Endothelial cell of umbilical vein (primary cell): ENCODE data around the gene SETBP1. TPM values are rescaled to one million over a fixed set of nuclear protein-coding genes. Genes with fewer than 3 reads are reported as not detected.

Experiments
- BruUV-seq: library from RNA; stranded (reverse); fragments of 400-500 nt; replicated peaks from 2 replicates; lab custom pipeline; 2021; lab: Mats Ljungman, UMichigan
- CTCF ChIA-PET: fragments of 300-600, 350-600 bp; sonication (Branson Sonifier 250); formaldehyde crosslinking; loops from one replicate; lab custom pipeline; 2021; ENCODE audit warnings: antibody characterized with exemption, inconsistent platforms; lab: Charles Lee
- POLR2A ChIA-PET: fragments of 300-600, 350-600 bp; sonication (Branson Sonifier 250); formaldehyde crosslinking; loops from one replicate; lab custom pipeline; 2021; ENCODE audit warnings: antibody characterized with exemption, inconsistent platforms; lab: Charles Lee
- DNase-seq: peaks from one replicate; pipeline ENCODE4 v3.0.0-alpha.2; 2011; ENCODE audit warnings: low read depth, low spot score
- FAIRE-seq: peaks from 2 replicates; lab custom pipeline; 2011; peaks lifted over from hg19 to GRCh38; lab: Jason Lieb, UNC
- H2AFZ ChIP-seq: 2 replicates; pipeline ENCODE4 v1.6.0; 2012; ENCODE audit warnings: low read depth, low read length, control low read depth, inconsistent platforms
- H3K27ac ChIP-seq: 2 replicates; pipeline ENCODE4 v1.5.1; 2011; ENCODE audit warnings: low read depth, mild to moderate bottlenecking, control low read depth, low read length, moderate library complexity; ENCODE audit not compliant: insufficient read depth
- H3K27me3 ChIP-seq, 2 experiments: 2 replicates each; pipeline versions ENCODE4 v1.6.0 to v1.6.1; 2011; ENCODE audit warnings: low read length in 2 of 2, mixed read lengths in 1 of 2; ENCODE audit not compliant: control insufficient read depth in 2 of 2, insufficient read depth in 2 of 2
- H3K36me3 ChIP-seq, 2 experiments: 2 replicates in 1 of 2; 3 replicates in 1 of 2; pipeline ENCODE4 v1.5.1; 2011; ENCODE audit warnings: low read length in 2 of 2, mild to moderate bottlenecking in 1 of 2, moderate library complexity in 1 of 2; ENCODE audit not compliant: control insufficient read depth in 2 of 2, insufficient read depth in 2 of 2; ENCODE audit errors: extremely low read depth in 1 of 2
- H3K4me1 ChIP-seq: 3 replicates; pipeline ENCODE4 v1.5.1; 2011; ENCODE audit warnings: mild to moderate bottlenecking, low read length; ENCODE audit not compliant: control insufficient read depth, insufficient read depth; ENCODE audit errors: extremely low read depth
- H3K4me2 ChIP-seq: 2 replicates; pipeline ENCODE4 v1.6.1; 2011; ENCODE audit warnings: low read length, control low read depth, mixed read lengths; ENCODE audit not compliant: insufficient read depth
- H3K4me3 ChIP-seq, 3 experiments: fragments of 200-600 bp in 1 of 3; sonication (generic), shearing (Covaris generic) in 1 of 3; replicated peaks in 1 of 3; 2 replicates each; pipeline ENCODE4 v1.5.1; 2011 to 2016; ENCODE audit warnings: control low read depth in 3 of 3, low read length in 3 of 3, mild to moderate bottlenecking in 2 of 3, inconsistent platforms in 1 of 3, low read depth in 1 of 3, moderate library complexity in 1 of 3; ENCODE audit not compliant: insufficient read depth in 1 of 3
- H3K79me2 ChIP-seq: 2 replicates; pipeline ENCODE4 v1.6.0; 2012; ENCODE audit warnings: low read length, inconsistent platforms; ENCODE audit not compliant: control insufficient read depth, insufficient read depth
- H3K9ac ChIP-seq: replicated peaks from 2 replicates; pipeline ENCODE3; 2011; ENCODE audit warnings: low read length, control low read depth; ENCODE audit not compliant: insufficient read depth; ENCODE audit errors: extremely low read depth
- H3K9me1 ChIP-seq: replicated peaks from 3 replicates; pipeline ENCODE4 v1.6.0; 2011; ENCODE audit warnings: mild to moderate bottlenecking, low read length; ENCODE audit not compliant: control insufficient read depth, insufficient read depth; ENCODE audit errors: extremely low read depth
- H3K9me3 ChIP-seq: replicated peaks from 2 replicates; pipeline ENCODE4 v1.5.1; 2012; ENCODE audit warnings: low read length, inconsistent platforms; ENCODE audit not compliant: control insufficient read depth, insufficient read depth
- H4K20me1 ChIP-seq: replicated peaks from 2 replicates; pipeline ENCODE3; 2011; ENCODE audit warnings: mild to moderate bottlenecking, low read length; ENCODE audit not compliant: control insufficient read depth, insufficient read depth; ENCODE audit errors: extremely low read depth
- CTCF ChIP-seq, 2 donors: IDR thresholded peaks; 1 replicate in 1 of 2; 2 replicates in 1 of 2; pipeline ENCODE4 v1.5.1; 2011; ENCODE audit warnings: low read length in 2 of 2, mild to moderate bottlenecking in 2 of 2, moderate library complexity in 2 of 2, control low read depth in 1 of 2, inconsistent platforms in 1 of 2, low read depth in 1 of 2; ENCODE audit not compliant: insufficient read depth in 1 of 2; ENCODE audit errors: extremely low read depth in 1 of 2
- EZH2 ChIP-seq: IDR thresholded peaks from 2 replicates; pipeline ENCODE4 v1.6.1; 2012; ENCODE audit warnings: borderline replicate concordance, low read depth, mild to moderate bottlenecking, moderate library complexity, low read length, inconsistent platforms; ENCODE audit not compliant: severe bottlenecking
- FOS ChIP-seq: IDR thresholded peaks from 2 replicates; pipeline ENCODE4 v1.6.1; 2011; ENCODE audit warnings: mild to moderate bottlenecking, low read length, moderate library complexity, borderline replicate concordance; ENCODE audit not compliant: insufficient read depth
- GATA2 ChIP-seq: IDR thresholded peaks from 2 replicates; pipeline ENCODE4 v1.7.0; 2011; ENCODE audit warnings: low read depth, mild to moderate bottlenecking, moderate library complexity, mixed read lengths, low read length; ENCODE audit not compliant: insufficient read length, insufficient read depth
- JUN ChIP-seq: IDR thresholded peaks from 2 replicates; pipeline ENCODE4 v1.6.1; 2011; ENCODE audit warnings: borderline replicate concordance, low read depth; ENCODE audit not compliant: insufficient read length, insufficient read depth
- MYC ChIP-seq: IDR thresholded peaks from one replicate; pipeline ENCODE4 v1.6.1; 2011; ENCODE audit warnings: mild to moderate bottlenecking, low read depth, low read length
- POLR2A ChIP-seq: IDR thresholded peaks from 2 replicates; pipeline ENCODE4 v1.6.1; 2012; ENCODE audit warnings: low read depth, mild to moderate bottlenecking, control low read depth, low read length
- POLR2AphosphoS5 ChIP-seq: IDR thresholded peaks from 2 replicates; pipeline ENCODE4 v1.6.1; 2012; ENCODE audit warnings: low read depth, mild to moderate bottlenecking, control low read depth, low read length, moderate library complexity; ENCODE audit not compliant: insufficient read depth
- dilution Hi-C: fragments of 300-500 bp; cut with MboI; formaldehyde crosslinking; loops from one replicate; pipeline ENCODE4 v1.15.0; 2019; ENCODE audit warnings: low sequenced_read_pairs; ENCODE audit not compliant: extremely low pct_ligation_motif_present
- intact Hi-C: fragments of 100-400 bp; cut with micrococcal nuclease; formaldehyde crosslinking; loops from one replicate; pipeline ENCODE4 v1.10.0; 2022
- polyA plus RNA-seq, 4 experiments: library from polyadenylated mRNA; depleted of rRNA in 3 of 4; stranded (reverse) in 3 of 4; unstranded in 1 of 4; fragments of >200 nt; gene quantifications; 2 replicates each; pipeline versions ENCODE4 v1.2.1 to v1.2.3, GENCODE V29; 2011 to 2012; ENCODE audit warnings: missing spikeins in 1 of 4
- total RNA-seq: library from RNA; stranded (reverse); gene quantifications from 2 replicates; pipeline ENCODE4 v1.2.3, GENCODE V29; 2021
- TF ChIP-seq, protein P1 (sequence below): IDR thresholded peaks from 2 replicates; pipeline ENCODE4 v1.6.1; 2011; ENCODE audit not compliant: insufficient read depth, insufficient read length

The SETBP1 gene
- total and polyA plus RNA-seq, 2 donors (not counting 3 experiments of a cell fraction or from before 2014, with no cell fraction given) = 0.76 to 3.1 TPM

DNA sequence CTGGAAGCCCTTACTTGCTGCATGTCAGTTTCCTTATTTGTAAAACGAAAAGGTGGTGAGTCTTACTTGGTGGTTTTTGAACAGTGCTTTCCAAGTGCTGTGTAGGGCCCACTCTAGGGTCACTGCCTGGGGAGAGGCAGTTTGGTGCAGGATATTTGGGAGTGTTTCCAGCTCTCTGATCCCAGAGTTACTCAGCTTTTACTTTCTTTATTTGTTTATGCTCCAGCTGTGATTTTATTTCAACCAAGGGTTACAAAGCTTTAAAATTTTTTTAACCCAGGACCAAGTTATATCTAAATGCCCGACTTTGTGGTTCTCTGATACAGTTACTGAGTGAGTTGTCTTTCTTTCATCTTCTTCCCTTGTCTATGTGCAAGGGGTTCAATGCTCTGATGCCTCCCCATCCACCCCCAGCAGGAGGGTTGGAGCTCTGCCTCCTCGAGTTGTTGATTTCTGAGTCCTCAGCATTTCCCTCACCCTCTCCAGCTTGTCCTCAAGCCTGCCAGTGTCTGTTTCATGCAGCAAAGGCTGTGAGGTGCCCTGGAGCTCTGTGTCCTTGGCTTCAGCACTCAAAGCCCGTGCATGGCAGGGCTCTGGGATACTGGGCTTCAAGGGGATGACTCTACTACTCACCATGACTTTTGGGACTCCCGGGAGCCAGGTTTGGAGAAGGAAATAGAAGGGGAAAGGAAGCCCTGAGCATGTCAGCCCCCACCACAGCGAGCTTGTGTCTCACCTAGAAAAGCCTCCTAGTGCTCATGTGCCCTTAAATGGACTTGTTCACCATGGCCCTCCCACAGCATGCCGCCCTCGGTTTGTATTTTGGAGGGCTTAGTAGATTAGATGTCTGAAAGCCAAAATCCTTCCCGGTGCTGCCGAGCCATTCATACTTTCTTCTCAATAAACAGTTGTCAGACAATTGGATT, 236.8 kb downstream of the SETBP1 start:
- CTCF ChIA-PET = no interaction called here
- Histone ChIP-seq H3K36me3 (no peaks in the 10 kb centered on the region), H3K9ac (no peak overlapping the region), H3K4me2 (no peak overlapping the region), H3K4me3 (no peak overlapping the region), H3K27me3 (no peaks in the 10 kb centered on the region), H3K9me1 (no peaks in the 10 kb centered on the region), H4K20me1 (no peaks in the 10 kb centered on the region), H3K9me3 (no peaks in the 10 kb centered on the region), H3K27ac (no peak overlapping the region), H2AFZ (no peak overlapping the region), H3K79me2 (no peaks in the 10 kb centered on the region), H3K4me1 (no peaks in the 10 kb centered on the region)
- dilution Hi-C loops = no loop called here
- DNase-seq = no peak
- no peak for FAIRE-seq
- no TSS peak for BruUV-seq
- intact Hi-C loops = no loop called here
- no peak for TF ChIP-seq EZH2
- no peak for TF ChIP-seq MYC
- TF ChIP-seq CTCF (IDR thresholded peaks at IDR 0.05; ENCODE audit: extremely low read depth in 1 of 2, insufficient read depth in 1 of 2, low read depth in 1 of 2, low read length in 2 of 2) = no peak
- POLR2A ChIA-PET = no interaction called here

- no peaks in the 10 kb centered on the region for H3K4me1 ChIP-seq
- no peaks in the 10 kb centered on the region for H3K9me1 ChIP-seq
- no peak overlapping the region for H3K4me3 ChIP-seq
- no peaks in the 10 kb centered on the region for H3K36me3 ChIP-seq
- BruUV-seq = no TSS peak
- H3K9ac ChIP-seq = no peak overlapping the region
- H3K4me2 ChIP-seq = no peak overlapping the region
- ChIA-PET POLR2A (no interaction called here), CTCF (no interaction called here)
- dilution Hi-C loops = no loop called here
- H3K27ac ChIP-seq = no peak overlapping the region
- no peak for FAIRE-seq
- no peaks in the 10 kb centered on the region for H3K9me3 ChIP-seq
- TF ChIP-seq EZH2 (no peak), GATA2 (no peak), CTCF (IDR thresholded peaks at IDR 0.05; ENCODE audit: extremely low read depth in 1 of 2, insufficient read depth in 1 of 2, low read depth in 1 of 2, low read length in 2 of 2) (no peak), JUN (no peak), POLR2AphosphoS5 (no peak), MYC (no peak), POLR2A (no peak), FOS (no peak)
- TF ChIP-seq, protein P1, sequence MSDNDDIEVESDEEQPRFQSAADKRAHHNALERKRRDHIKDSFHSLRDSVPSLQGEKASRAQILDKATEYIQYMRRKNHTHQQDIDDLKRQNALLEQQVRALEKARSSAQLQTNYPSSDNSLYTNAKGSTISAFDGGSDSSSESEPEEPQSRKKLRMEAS = no peak
- no peak for DNase-seq
- no peaks in the 10 kb centered on the region for H3K79me2 ChIP-seq
- H4K20me1 ChIP-seq = no peaks in the 10 kb centered on the region
- H3K27me3 ChIP-seq = no peaks in the 10 kb centered on the region
- intact Hi-C loops = no loop called here
- no peak overlapping the region for H2AFZ ChIP-seq
Measured at GRCh38 chr18:44918142-44918476, 237.4 kb downstream of the SETBP1 start.
